HepG2 (cell line): ENCODE measurements around the gene SLC48A1. TPM values are rescaled to one million over a fixed set of nuclear protein-coding genes. Genes with fewer than 3 reads are reported as not detected.
A peak's percentile ranks its signal among the peaks of the same experiment; 100 is the strongest.

Experiments used
- ATAC-seq: fragments of 200-7000 bp; cut with Tn5 transposase; 3 replicates; pipeline ENCODE4 v1.9.1; 2020; ENCODE audit warnings: mild to moderate bottlenecking, moderate library complexity
- BruUV-seq: library from RNA; stranded (reverse); fragments of 400-500 nt; replicated peaks from 2 replicates; lab custom pipeline; 2021; lab: Mats Ljungman, UMichigan
- CTCF ChIA-PET: fragments of 300-600 bp; formaldehyde crosslinking; extraction: SDS; loops from one replicate; lab custom pipeline; 2021; ENCODE audit warnings: low total read pairs, inconsistent platforms, low intra/inter-chr PET ratio; lab: Yijun Ruan, JAX
- POLR2A ChIA-PET: fragments of 350-600 bp; sonication (Branson Sonifier 250); formaldehyde crosslinking; loops from one replicate; lab custom pipeline; 2020; ENCODE audit warnings: antibody characterized with exemption, inconsistent platforms; lab: Yijun Ruan, JAX
- DNase-seq: peaks from one replicate; pipeline ENCODE4 v3.0.0-alpha.2; 2015; ENCODE audit warnings: low spot score
- FAIRE-seq: peaks from 3 replicates; lab custom pipeline; 2011; peaks lifted over from hg19 to GRCh38; lab: Jason Lieb, UNC
- H2AFZ ChIP-seq: one replicate; pipeline ENCODE4 v1.6.1; 2011; ENCODE audit warnings: low read length, inconsistent platforms
- H3K27ac ChIP-seq: fragments of 300-600 bp; 3 replicates; pipeline ENCODE4 v1.8.0; 2011; ENCODE audit warnings: mixed run types, mild to moderate bottlenecking, mixed read lengths, low read length, inconsistent platforms; ENCODE audit not compliant: insufficient read depth; ENCODE audit errors: extremely low read length
- H3K27me3 ChIP-seq, 2 experiments: fragments of 200-600 bp in 1 of 2; 2 replicates in 1 of 2; 3 replicates in 1 of 2; pipeline versions ENCODE4 v1.6.0 to v1.8.0; 2011; ENCODE audit warnings: low read length in 2 of 2, mild to moderate bottlenecking in 2 of 2, moderate library complexity in 2 of 2, inconsistent platforms in 1 of 2; ENCODE audit not compliant: insufficient read depth in 2 of 2, control insufficient read depth in 1 of 2
- H3K36me3 ChIP-seq, 2 experiments: fragments of 200-600 bp in 1 of 2; replicated peaks in 1 of 2; 2 replicates in 1 of 2; 3 replicates in 1 of 2; pipeline versions ENCODE4 v1.5.1 to v1.8.0; 2011; ENCODE audit warnings: low read length in 2 of 2, inconsistent platforms in 1 of 2; ENCODE audit not compliant: insufficient read depth in 2 of 2, control insufficient read depth in 1 of 2
- H3K4me1 ChIP-seq: 2 replicates; pipeline ENCODE4 v1.5.1; 2012; ENCODE audit warnings: low read length, inconsistent platforms; ENCODE audit not compliant: insufficient read depth
- H3K4me2 ChIP-seq: 2 replicates; pipeline ENCODE4 v1.6.0; 2011; ENCODE audit warnings: low read depth, low read length, inconsistent platforms
- H3K4me3 ChIP-seq, 3 experiments: fragments of 200-600 bp in 1 of 3; sonication (generic), shearing (Covaris generic) in 1 of 3; replicated peaks in 1 of 3; 2 replicates each; pipeline ENCODE4 v1.5.1; 2011 to 2016; ENCODE audit warnings: low read length in 3 of 3, inconsistent platforms in 2 of 3, low read depth in 2 of 3, mild to moderate bottlenecking in 2 of 3, control low read depth in 1 of 3, mixed read lengths in 1 of 3; ENCODE audit not compliant: insufficient read depth in 1 of 3
- H3K79me2 ChIP-seq: one replicate; pipeline ENCODE4 v1.6.1; 2011; ENCODE audit warnings: low read length, inconsistent platforms; ENCODE audit not compliant: insufficient read depth
- H3K9ac ChIP-seq: 2 replicates; pipeline ENCODE4 v1.6.0; 2011; ENCODE audit warnings: mild to moderate bottlenecking, low read depth, low read length, inconsistent platforms; ENCODE audit not compliant: insufficient read depth
- H3K9me3 ChIP-seq: 2 replicates; pipeline ENCODE4 v1.5.1; 2012; ENCODE audit warnings: mild to moderate bottlenecking, low read length
- H4K20me1 ChIP-seq: 2 replicates; pipeline ENCODE4 v1.6.0; 2011; ENCODE audit warnings: inconsistent platforms, mild to moderate bottlenecking, low read length, moderate library complexity; ENCODE audit not compliant: insufficient read depth
- DPF2 ChIP-seq: sonication (generic); formaldehyde crosslinking; IDR thresholded peaks from 2 replicates; pipeline ENCODE4 v1.4.0; 2020; ENCODE audit warnings: mild to moderate bottlenecking, low read depth, missing genetic modification reagents, borderline replicate concordance
- EED ChIP-seq: sonication (generic); formaldehyde crosslinking; IDR thresholded peaks from 2 replicates; pipeline ENCODE4 v1.5.0; 2020; ENCODE audit warnings: mild to moderate bottlenecking, missing genetic modification reagents
- FOSL2 ChIP-seq: sonication (generic); formaldehyde crosslinking; IDR thresholded peaks from 2 replicates; pipeline ENCODE4 v1.4.0; 2020; ENCODE audit warnings: missing genetic modification reagents
- FOXM1 ChIP-seq: sonication (generic); formaldehyde crosslinking; IDR thresholded peaks from 2 replicates; pipeline ENCODE4 v1.5.0; 2020; ENCODE audit warnings: missing genetic modification reagents
- MEIS2 ChIP-seq: sonication (generic); formaldehyde crosslinking; IDR thresholded peaks from 2 replicates; pipeline ENCODE4 v1.9.0; 2021; ENCODE audit warnings: mild to moderate bottlenecking, missing genetic modification reagents
- MYC ChIP-seq: sonication (generic); formaldehyde crosslinking; IDR thresholded peaks from 2 replicates; pipeline ENCODE4 v1.9.0; 2021; ENCODE audit warnings: missing genetic modification reagents, borderline replicate concordance
- NFE2L1 ChIP-seq: sonication (generic); formaldehyde crosslinking; IDR thresholded peaks from 2 replicates; pipeline ENCODE4 v1.4.0; 2020; ENCODE audit warnings: missing genetic modification reagents, mild to moderate bottlenecking, borderline replicate concordance
- PAWR ChIP-seq: sonication (generic); formaldehyde crosslinking; IDR thresholded peaks from 2 replicates; pipeline ENCODE4 v1.4.0; 2020; ENCODE audit warnings: missing genetic modification reagents, mild to moderate bottlenecking, borderline replicate concordance
- RBAK ChIP-seq: sonication (generic); formaldehyde crosslinking; IDR thresholded peaks from 2 replicates; pipeline ENCODE4 v1.5.1; 2020; ENCODE audit warnings: mild to moderate bottlenecking, missing genetic modification reagents
- SKI ChIP-seq: fragments of 450-650 bp; IDR thresholded peaks from one replicate; pipeline ENCODE4 v1.6.1; 2018; ENCODE audit warnings: mild to moderate bottlenecking; ENCODE audit not compliant: partially characterized antibody
- ZBTB26 ChIP-seq: IDR thresholded peaks from 2 replicates; pipeline ENCODE4 v1.6.1; 2016; ENCODE audit warnings: missing compliant biosample characterization, missing genetic modification reagents, borderline replicate concordance
- ZC3H4 ChIP-seq: sonication (generic); formaldehyde crosslinking; IDR thresholded peaks from 2 replicates; pipeline ENCODE4 v1.4.0; 2020; ENCODE audit warnings: missing genetic modification reagents, borderline replicate concordance
- ZFP36L2 ChIP-seq: sonication (generic); formaldehyde crosslinking; IDR thresholded peaks from 2 replicates; pipeline ENCODE4 v1.4.0; 2020; ENCODE audit warnings: missing genetic modification reagents
- ZNF367 ChIP-seq: sonication (generic); formaldehyde crosslinking; IDR thresholded peaks from 2 replicates; pipeline ENCODE4 v1.4.0; 2020; ENCODE audit warnings: missing genetic modification reagents, borderline replicate concordance
- ZNF605 ChIP-seq: sonication (generic); formaldehyde crosslinking; IDR thresholded peaks from 2 replicates; pipeline ENCODE4 v1.8.0; 2022; ENCODE audit warnings: mild to moderate bottlenecking, missing genetic modification reagents
- ZNF609 ChIP-seq: sonication (generic); formaldehyde crosslinking; IDR thresholded peaks from 2 replicates; pipeline ENCODE4 v1.4.0; 2020; ENCODE audit warnings: mild to moderate bottlenecking, missing genetic modification reagents, borderline replicate concordance
- ZNF678 ChIP-seq: sonication (generic); formaldehyde crosslinking; IDR thresholded peaks from 2 replicates; pipeline ENCODE4 v1.4.0; 2020; ENCODE audit warnings: mild to moderate bottlenecking, missing genetic modification reagents
- WGBS: methylation state at CpG from one replicate; pipeline ENCODE4 v1.1.6; 2017; ENCODE audit warnings: low lambda C conversion rate; 5-methylcytosine and 5-hydroxymethylcytosine counted together
- in situ Hi-C: cut with HindIII; loops from 2 replicates; pipeline ENCODE4 v1.10.0; 2017; ENCODE audit warnings: low pct_unique_long_range_greater_than_20kb; ENCODE audit not compliant: extremely low pct_ligation_motif_present
- intact Hi-C: fragments of 100-400 bp; cut with micrococcal nuclease; formaldehyde crosslinking; loops from one replicate; pipeline ENCODE4 v1.10.0; 2022; ENCODE audit not compliant: unreplicated experiment
- polyA plus RNA-seq, 8 experiments: library from polyadenylated mRNA; depleted of rRNA in 3 of 8; stranded (reverse) in 7 of 8; unstranded in 1 of 8; fragments of >200 nt; fragmentation: Illumina TruSeq in 4 of 8; extraction: Trizol in 4 of 8; gene quantifications; 2 replicates each; pipeline versions ENCODE4 v1.2.1 to v1.2.3, GENCODE V29; 2011 to 2016; ENCODE audit warnings: low read depth in 4 of 8, missing spikeins in 1 of 8, mixed read lengths in 1 of 8; ENCODE audit not compliant: insufficient read depth in 1 of 8
- total RNA-seq, 5 experiments: library from RNA; depleted of rRNA; stranded (reverse); fragments of >200 nt; fragmentation: Illumina TruSeq; extraction: Trizol; gene quantifications; 2 replicates each; pipeline ENCODE4 v1.2.3, GENCODE V29; 2016; ENCODE audit warnings: low read depth in 1 of 5
- TF ChIP-seq, protein P1 (sequence below): sonication (generic); formaldehyde crosslinking; IDR thresholded peaks from 2 replicates; pipeline ENCODE4 v1.5.1; 2020; ENCODE audit warnings: mild to moderate bottlenecking, missing genetic modification reagents, moderate library complexity

Gene SLC48A1
- total and polyA plus RNA-seq, 2 of the 13 experiments (the other 11 are each of a cell fraction or from before 2014, with no cell fraction given) = 2.2 to 3.7 TPM

GRCh38 chr12:47750916-47751470 lies 22.0 kb upstream of the SLC48A1 start:
- in situ Hi-C loops = no loop called here
- Histone ChIP-seq H3K27ac (no peak overlapping the region), H4K20me1 (no peaks in the 10 kb centered on the region), H3K4me3 (no peak overlapping the region), H3K27me3 (peaks cover 16 to 52% of the 10 kb centered on the region in 2 experiments; a peak in 4 of 5 replicates), H3K36me3 (no peaks in the 10 kb centered on the region), H3K4me2 (no peak overlapping the region), H3K9ac (no peak overlapping the region), H3K4me1 (peaks cover 22% of the 10 kb centered on the region), H3K9me3 (no peaks in the 10 kb centered on the region), H3K79me2 (no peaks in the 10 kb centered on the region), H2AFZ (no peak overlapping the region)
- TF ChIP-seq ZFP36L2 (CRISPR knock-in tag) (no peak), ZNF367 (no peak), MEIS2 (CRISPR knock-in tag) (no peak), EED (CRISPR knock-in tag) (no peak), ZNF609 (CRISPR knock-in tag) (no peak), NFE2L1 (CRISPR knock-in tag) (no peak), FOXM1 (no peak), ZC3H4 (no peak), ZNF678 (no peak), RBAK (CRISPR knock-in tag) (no peak), ZNF605 (CRISPR knock-in tag) (no peak), SKI (no peak), ZBTB26 (CRISPR knock-in tag) (no peak), DPF2 (no peak), MYC (CRISPR knock-in tag) (no peak), FOSL2 (CRISPR knock-in tag) (no peak), PAWR (no peak)
- TF ChIP-seq, protein P1, sequence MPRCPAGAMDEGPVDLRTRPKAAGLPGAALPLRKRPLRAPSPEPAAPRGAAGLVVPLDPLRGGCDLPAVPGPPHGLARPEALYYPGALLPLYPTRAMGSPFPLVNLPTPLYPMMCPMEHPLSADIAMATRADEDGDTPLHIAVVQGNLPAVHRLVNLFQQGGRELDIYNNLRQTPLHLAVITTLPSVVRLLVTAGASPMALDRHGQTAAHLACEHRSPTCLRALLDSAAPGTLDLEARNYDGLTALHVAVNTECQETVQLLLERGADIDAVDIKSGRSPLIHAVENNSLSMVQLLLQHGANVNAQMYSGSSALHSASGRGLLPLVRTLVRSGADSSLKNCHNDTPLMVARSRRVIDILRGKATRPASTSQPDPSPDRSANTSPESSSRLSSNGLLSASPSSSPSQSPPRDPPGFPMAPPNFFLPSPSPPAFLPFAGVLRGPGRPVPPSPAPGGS = no peak
- ChIA-PET POLR2A (no interaction called here), CTCF (no interaction called here)
- BruUV-seq = no TSS peak
- WGBS = 29% methylated on average over 6 of the region's 19 CpGs
- ATAC-seq (peak; percentile 16), FAIRE-seq (no peak), DNase-seq (no peak)
- intact Hi-C loops = no loop called here
